ELF-1 (cell line): ENCODE results near the gene LENG1.
"Not testable (repeated sequence)": the region's sequence is repeated elsewhere in the genome, so short reads cannot be mapped to it uniquely, and the experiment has no call there.

Source experiments
- DNase-seq: peaks from one replicate; pipeline ENCODE4 v3.0.0-alpha.2; 2016; ENCODE audit warnings: low read depth, low spot score

Gene LENG1

GRCh38 chr19:54189735-54190502, 30.4 kb upstream of the LENG1 start:
- peak; percentile 100 for DNase-seq

DNA sequence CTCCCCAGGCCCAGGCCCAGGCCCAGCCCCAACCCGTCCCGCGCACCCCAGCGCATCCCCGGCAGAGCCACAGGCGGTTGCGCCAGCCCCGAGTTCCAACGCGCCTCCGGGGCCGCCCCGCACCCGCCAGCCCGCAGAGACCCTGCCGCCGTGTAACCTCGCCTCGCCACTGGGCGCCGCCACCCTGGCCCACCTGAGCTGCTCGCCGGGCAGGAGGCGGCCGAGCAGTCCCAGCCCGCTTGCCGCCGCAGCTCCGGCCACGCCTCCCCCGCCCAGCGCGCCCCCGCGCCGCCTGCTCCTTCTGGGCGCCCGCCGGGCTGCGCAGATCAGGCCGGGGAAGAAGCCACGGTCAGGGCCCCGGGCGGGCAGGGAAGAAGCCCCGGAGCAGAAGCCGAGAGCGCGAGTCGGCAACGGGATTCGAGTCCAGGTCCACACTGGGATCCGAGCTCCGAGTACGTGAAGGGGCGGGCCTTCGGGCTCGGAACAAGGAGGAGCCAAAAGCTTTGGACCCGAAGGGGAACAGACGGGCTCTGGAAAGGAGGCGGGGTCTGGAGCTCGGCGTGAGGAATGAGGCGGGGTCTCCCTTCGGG, 29.7 kb upstream of the LENG1 start, which contains the start of gene MBOAT7:
Gene MBOAT7 (minus strand): TSS at position 436 of the 590 bp plus-strand sequence. CDS start 1,072 bp downstream, outside the sequence.
- no peak for DNase-seq

DNA sequence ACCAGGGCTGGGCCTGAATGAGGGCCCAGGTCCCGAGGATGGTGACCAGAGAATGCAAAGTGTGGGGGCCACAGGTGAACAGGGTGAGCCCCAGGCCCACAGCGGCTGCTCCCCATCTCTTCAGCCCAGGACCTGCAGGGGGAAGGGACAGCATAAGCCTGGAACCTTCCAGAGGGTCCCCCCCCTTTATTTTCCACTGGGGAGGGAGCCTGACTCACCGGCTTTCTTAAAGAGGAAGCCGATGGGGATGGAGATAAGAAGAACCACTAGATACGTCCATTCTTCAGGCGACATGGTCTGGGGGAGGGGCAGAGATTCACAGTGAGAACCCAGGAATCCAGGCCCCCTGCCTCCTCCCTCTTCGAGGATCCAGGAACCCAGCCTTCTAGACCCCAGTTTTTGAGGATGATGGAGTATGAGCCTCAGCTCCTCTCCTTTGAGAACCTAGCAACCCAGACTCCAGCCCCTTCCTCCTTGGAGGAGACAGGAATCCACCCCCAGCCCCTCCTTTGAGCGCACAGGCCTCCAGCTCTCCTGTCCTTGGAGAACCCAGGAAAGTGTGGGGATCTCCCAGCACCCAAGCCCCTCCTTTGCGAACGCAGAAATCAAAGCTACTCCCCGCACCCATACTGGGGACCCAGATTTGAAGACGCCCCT, 28.8 kb upstream of the LENG1 start:
- no peak for DNase-seq

DNA sequence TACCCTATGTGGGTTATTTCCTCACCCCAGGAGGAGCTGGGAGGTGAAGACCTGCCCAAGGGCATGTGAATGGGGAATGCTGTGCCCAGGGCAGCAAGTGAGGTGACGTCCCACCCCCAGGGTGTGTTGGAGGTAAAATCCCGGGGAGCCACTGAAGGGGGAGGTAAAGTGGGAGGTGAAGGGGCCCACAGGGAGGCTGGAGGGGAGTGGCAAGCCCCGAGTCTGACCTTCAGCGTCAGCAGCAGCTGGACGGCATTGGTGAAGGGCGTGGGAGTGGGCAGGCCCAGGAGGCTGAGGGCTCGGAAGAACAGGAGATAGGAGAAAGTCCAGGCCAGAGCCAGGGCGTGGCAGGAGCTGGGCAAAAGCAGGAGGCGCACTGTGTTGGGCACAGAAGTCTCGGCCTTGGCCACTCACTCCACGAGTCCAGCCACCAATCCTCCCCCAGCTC, 27.4 kb upstream of the LENG1 start:
- no peak for DNase-seq

DNA sequence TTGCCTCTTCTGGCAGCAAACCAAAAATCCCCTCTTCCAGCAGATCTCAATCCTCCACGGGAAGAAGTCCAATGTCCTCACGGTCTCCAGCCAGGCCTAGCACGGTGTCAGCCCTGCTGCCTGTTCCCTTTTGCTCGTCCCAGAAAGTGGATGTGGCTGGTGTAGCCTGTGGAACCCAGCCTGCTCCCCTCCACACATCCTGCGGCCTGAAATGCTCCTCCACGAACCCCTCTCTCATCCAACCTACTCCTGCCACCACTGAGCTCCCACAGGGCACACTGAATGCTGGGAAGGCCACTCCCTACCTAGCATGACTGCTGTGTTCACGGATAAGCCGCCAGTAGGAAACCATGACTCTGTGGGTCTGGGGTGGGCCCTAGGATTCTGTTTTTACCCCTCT, 26.8 kb upstream of the LENG1 start:
- no peak for DNase-seq

DNA sequence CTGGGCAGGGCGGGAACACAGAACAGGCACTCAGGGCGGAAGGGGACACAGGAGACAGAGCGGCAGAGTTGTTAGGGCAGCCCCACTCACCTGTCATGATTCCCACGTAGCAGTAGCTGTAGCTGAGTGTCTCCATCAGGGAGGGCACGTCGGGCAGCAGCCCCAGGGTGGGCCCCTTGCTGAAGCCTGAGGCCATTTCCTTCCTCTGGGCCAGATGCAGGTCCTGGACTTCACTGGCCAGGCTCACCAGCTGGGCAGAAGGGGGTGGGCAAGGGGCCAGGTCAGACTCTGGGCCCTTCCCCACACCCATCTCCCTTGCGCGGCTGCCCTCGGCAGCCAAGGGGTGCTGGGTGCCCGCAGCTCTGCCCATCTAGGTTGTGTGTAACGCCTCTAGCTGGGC, 23.9 kb upstream of the LENG1 start:
- DNase-seq, result no peak

DNA sequence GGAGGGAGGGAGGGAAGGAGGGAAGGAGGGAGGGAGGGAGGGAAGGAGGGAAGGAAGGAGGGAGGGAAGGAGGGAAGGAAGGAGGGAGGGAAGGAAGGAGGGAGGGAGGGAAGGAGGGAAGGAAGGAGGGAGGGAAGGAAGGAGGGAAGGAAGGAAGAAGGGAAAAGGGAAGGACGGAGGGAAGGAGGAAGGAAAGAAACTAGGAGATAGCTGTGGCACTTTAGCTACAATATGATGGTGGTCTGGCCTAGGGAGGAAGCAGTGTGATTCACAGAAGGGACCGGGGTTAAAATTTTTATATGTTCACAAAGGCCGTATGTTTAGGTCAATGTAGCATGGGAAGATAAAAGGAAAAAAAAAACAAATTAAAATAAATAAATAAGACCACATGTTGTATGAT, 22.4 kb upstream of the LENG1 start:
- DNase-seq, result not testable (repeated sequence)

GRCh38 chr19:54180691-54181091, 21.2 kb upstream of the LENG1 start:
- no peak for DNase-seq

DNA sequence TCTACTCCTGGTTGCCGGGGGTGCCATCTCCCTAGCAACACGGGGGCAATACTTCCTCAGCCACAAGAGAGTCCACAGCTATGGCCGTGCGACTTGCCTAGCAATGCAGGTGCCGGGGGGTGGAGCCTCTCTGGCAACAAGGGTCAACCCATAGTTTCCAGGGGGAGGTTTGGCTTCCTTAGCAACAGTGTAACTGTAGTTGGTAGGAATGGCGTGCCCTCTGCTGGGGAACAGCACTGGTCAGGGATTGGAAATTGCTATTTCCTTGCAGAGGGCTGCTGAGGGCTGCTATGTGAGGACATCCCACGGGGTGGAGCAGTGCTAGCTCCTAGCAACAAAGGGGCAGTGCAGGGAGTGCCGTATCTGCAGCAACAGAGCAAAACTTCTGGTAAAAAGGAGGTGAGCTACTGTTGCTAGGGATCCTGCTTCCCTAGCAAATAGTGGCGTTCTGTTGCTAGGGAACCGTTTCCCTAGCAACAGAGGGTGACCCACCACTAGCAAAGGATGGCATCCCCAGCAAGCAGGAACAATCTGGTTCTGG, 20.5 kb upstream of the LENG1 start:
- DNase-seq, result peak; percentile 98

DNA sequence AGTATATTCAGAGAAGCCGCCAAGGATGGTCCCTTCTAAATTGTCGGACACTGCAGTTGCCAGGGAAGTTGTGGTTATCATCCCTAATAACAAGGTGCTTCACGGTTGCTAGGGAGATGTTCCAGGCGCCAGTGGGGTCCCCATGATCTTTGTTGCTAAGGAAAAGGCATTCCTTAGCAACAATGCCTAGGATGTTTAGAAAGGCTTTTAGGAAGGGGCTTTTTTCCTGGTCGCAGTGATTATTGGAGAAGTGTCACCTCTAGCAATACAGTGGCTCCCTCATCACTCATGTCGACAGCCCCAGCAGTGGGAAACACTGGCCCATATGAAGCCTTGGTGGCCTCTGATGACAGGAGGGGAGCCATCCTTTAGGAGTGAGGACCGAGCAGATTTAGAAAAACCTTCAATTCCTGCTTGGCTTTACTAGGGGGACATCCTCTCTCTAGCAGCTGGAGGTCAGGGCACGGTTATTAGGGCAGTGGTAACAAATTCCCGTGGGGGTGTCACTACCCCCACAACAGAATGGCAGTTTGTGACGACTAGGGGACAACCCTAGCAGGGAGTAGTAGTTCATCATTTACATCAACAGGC, 19.8 kb upstream of the LENG1 start:
- no peak for DNase-seq

DNA sequence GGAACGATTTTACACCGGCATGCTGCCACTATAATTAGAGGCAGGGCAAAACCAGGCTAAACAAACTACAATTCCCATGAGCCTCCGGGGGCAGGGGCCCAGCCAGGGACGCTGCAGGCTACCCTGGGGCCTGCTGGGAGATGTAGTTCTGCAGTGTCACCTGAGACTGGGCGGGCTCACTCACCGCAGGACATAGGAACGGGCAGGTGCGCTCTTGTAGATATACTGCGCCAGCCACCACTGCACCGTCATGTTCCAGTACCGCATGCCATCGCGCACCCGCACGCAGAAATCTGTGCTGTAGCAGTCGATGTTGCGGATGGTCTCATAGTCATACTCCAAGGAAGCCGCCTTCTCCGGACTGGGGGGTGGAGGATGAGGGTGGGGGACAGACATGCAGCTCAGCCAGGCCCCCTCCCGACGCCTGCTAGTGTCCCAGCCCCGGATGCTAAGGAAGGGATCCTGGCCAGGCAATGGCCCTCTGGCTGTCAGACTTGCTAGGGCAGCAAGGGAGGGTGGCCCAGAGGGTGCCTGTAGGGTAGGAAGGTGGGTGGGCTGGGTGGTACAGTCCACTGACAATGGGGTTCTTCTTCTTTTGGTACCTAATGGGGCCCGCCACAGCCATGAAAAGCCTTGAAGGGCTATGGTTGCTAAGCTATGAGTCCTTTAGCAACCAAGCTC, 19.2 kb upstream of the LENG1 start:
- peak; percentile 73 for DNase-seq

DNA sequence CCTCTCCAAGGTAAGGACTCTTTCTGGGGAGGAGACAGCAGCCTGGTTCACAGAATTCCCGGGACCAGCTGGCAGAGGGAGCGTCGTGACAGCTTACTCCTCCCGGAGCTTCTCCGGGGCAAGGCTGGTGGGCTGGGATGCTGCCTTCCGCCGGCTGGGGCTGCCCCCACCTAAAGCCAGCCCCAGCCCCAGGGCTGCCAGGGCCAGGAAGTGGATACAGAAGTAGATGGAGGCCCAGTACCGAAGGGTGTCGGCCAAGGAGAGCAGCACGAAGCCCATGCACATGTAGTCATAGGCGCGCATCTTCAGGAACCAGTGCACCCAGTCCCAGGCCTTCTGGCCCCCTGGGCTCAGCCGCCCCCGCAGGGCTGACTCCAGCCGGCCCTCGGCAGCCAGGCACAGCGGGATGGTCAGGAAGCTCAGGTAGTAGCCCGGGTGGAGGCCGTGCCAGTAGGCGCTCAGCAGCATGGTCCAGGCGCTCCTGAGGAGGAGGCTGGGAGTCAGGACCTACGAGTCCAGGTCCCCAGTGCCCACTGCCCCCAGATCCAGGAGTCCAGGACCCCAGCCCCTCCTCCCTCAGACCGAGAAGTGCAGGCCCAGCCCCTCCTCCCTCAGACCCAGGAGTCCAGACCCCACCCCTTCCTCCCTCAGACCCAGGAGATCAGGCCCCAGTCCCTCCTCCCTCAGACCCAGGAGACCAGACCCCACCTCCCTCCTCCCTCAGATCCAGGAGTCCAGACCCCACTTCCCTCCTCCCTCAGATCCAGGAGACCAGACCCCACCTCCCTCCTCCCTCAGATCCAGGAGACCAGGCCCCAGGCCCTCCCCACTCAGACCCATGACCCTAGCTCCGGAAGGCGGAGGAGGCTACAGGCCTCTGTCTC, 14.7 kb upstream of the LENG1 start:
- no peak for DNase-seq

DNA sequence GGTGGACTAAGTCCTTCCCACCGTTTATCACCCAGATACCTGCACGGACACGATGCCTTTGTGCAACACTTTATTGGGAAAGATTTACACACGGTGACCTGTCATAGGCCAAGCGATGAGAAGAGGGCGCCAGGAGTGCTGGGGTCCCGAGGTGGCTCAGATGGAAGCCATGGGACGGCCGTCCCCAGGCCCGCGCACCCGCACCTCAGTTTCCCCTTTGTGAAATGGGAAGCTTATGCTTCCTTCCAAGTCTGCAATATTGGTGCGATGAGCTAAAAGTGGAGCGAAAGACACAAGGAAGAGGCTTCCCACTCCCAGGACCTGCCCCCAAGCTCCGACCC, 13.8 kb upstream of the LENG1 start:
- no peak for DNase-seq

DNA sequence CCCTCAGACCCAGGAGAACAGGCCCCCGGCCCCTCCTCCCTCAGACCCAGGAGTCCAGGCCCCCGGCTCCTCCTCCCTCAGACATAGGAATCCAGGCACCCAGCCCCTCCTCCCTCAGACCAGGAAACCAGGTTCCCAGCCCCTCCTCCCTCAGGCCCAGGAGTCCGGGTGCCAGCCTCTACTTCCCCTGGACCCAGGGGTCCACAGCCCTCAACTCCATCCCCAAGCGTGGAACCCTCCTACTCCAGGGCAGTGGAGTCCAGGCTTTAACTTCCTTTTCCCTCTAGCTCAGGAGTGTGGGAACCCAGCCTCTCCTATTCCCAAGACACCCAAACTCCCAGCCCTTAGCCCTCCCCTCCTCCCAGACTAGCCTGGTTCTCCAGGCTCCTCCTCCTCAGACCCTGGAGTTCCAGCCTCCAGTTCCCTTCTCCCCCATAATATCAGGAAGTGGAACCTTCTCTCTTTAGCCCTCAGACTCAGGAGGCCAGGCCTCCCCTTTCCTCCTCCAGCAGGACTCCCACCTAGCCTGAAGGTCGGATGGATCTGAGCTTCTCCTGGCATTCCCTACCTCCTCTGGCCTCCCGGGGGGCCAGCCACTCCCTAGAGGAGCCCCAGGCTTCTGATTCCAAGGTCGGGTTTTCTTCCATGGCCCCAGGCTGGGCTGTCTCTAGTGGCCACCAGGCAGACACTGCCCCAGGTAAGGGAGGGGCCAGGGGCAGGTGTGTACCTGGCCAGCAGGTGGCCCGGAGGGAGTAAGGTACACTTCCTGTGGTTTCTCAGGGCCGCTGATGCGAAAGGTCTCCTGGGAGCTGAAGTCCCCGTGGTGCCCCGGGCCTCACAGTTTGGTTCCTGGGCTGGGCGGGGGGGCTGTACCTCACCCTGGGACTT, 13.2 kb upstream of the LENG1 start, which contains the start of gene TMC4:
Gene TMC4 (minus strand): TSS at position 690 of the 888 bp plus-strand sequence. CDS start 43 bp downstream, at position 647.
- peak; percentile 84 for DNase-seq

GRCh38 chr19:54171736-54172431, 12.4 kb upstream of the LENG1 start:
- not testable (repeated sequence) for DNase-seq

GRCh38 chr19:54169149-54169740, 9.7 kb upstream of the LENG1 start:
- DNase-seq, result no peak

- DNase-seq, result peak; percentile 97
These were observed 8.8 kb upstream of the LENG1 start for GRCh38 chr19:54168174-54168917.

GRCh38 chr19:54165222-54165621, 5.7 kb upstream of the LENG1 start:
- no peak for DNase-seq
